ENCODE results near the gene NHLRC4. TPM values are rescaled to one million over a fixed set of nuclear protein-coding genes. Genes with fewer than 3 reads are reported as not detected.

Gene NHLRC4
- total RNA-seq, 4 donors from 2014 or later: 0.09 to 0.95 (median 0.59) TPM; not detected in 1

DNA sequence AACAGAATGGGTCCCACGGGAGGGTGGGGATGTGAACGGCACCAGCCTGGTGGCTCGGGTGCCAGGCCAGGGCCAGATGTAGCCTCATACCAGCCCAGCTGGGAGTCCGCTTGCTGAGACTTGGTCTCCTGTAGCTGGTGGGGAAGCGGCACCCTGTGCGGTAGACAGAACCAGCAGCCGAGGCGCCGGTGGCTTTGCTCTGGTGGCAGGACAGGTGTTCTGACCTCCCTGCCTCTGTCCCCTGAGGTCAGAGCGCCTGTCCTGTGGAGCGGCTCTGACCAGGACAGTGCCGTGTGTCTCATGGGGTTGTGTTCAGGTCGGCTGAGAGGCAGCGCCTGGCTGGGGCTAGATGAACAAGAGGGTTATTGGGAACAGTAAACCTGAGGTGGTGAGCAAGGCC, 43.2 kb downstream of the NHLRC4 start:
- DNase-seq: no peak
- H3K27ac ChIP-seq: no peak overlapping the region
- H3K9me3 ChIP-seq: no peaks in the 10 kb centered on the region
- H3K4me1 ChIP-seq: peaks cover 11 to 47% (median 12%) of the 10 kb centered on the region in 3 donors
- no peak overlapping the region for H3K4me3 ChIP-seq
- TF ChIP-seq, protein P1, sequence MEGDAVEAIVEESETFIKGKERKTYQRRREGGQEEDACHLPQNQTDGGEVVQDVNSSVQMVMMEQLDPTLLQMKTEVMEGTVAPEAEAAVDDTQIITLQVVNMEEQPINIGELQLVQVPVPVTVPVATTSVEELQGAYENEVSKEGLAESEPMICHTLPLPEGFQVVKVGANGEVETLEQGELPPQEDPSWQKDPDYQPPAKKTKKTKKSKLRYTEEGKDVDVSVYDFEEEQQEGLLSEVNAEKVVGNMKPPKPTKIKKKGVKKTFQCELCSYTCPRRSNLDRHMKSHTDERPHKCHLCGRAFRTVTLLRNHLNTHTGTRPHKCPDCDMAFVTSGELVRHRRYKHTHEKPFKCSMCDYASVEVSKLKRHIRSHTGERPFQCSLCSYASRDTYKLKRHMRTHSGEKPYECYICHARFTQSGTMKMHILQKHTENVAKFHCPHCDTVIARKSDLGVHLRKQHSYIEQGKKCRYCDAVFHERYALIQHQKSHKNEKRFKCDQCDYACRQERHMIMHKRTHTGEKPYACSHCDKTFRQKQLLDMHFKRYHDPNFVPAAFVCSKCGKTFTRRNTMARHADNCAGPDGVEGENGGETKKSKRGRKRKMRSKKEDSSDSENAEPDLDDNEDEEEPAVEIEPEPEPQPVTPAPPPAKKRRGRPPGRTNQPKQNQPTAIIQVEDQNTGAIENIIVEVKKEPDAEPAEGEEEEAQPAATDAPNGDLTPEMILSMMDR (IDR thresholded peaks at IDR 0.05): no peak
- TF ChIP-seq POLR2A (IDR thresholded peaks at IDR 0.05): no peak
- 86 to 89% methylated on average over 7 to 9 of the region's 14 CpGs for WGBS, 2 donors
- no peaks in the 10 kb centered on the region for H3K27me3 ChIP-seq
- intact Hi-C loops (cut with DNase I): no loop called here
- H3K36me3 ChIP-seq: peaks cover 0 to 15% (median under 1%) of the 10 kb centered on the region in 3 donors

DNA sequence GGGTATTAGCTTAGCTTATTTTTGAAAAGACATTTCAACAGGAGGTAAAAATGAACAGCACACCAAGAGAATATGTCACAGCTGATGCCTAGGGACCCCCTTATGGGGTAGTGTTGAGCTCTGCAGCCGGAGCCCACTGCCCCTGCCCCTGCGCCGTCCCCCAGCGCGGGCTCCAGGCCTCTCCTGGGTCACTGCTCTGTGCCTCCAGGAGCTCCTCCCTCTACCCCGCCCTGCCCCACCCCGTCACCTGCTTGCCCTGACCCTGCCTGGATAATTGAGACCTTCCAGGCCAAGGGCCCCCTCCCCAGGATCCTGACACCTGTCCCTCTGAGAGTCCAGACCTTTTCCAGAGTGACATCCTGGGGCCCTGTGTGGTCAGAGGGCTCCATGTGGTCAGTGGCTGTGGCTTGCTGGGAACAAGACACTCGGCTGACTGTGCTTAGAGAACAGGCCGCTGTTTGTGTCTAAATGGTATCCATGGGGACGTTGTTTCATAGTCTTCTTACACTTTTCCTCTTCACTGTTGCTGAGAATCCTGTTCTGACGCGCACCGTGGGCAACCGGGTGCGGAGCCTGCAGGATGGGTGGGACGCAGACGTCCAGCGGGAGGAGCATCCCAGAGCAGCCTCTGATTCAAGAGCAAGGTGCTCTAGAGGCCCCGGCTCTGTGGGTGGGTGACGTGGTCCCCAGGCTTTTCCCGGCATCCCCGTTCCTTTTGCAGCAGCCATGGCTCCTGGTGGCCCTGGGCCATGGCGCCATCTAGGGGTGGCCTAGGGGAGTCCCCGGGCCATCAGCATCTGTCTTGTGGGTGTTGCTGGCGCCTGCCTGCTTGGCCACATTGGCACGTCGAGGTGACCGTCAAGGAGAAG, 43.9 kb downstream of the NHLRC4 start:
- H3K27me3 ChIP-seq: no peaks in the 10 kb centered on the region
- intact Hi-C loops (cut with DNase I): no loop called here
- WGBS, 2 donors: 37 to 47% methylated on average over 4 to 15 of the region's 28 CpGs
- H3K9me3 ChIP-seq: no peaks in the 10 kb centered on the region
- no peak for DNase-seq
- no peak overlapping the region for H3K4me3 ChIP-seq
- peaks cover 11 to 47% (median 12%) of the 10 kb centered on the region in 3 donors for H3K4me1 ChIP-seq
- peak overlapping the region in 2 of 4 donors; percentile 29 to 32 for H3K27ac ChIP-seq
- H3K36me3 ChIP-seq: peaks cover 0 to 23% (median 0%) of the 10 kb centered on the region in 3 donors
- TF ChIP-seq, protein P1 (IDR thresholded peaks at IDR 0.05): peak; percentile 62 to 86 (median 71)
- no peak for TF ChIP-seq POLR2A (IDR thresholded peaks at IDR 0.05)

DNA sequence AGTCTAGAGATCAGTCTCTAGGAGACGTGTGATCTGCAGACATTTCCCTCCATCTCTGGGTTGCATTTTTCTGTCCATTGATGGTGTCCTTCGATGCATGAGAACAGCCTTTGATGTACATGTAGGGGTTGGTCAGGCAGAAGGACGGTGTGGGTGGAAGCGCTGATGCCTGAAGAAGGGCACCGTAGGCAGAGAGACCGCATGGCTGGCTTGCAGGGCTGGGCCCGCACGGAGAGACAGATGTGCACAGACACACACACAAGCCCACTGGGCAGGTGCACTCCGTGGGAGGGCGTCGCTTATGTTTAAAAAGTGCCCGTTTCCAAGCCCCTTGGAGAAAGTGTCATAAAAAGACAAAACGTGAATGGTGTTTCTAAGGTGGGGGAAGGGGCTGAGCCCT, 48.3 kb downstream of the NHLRC4 start:
- H3K4me3 ChIP-seq: no peak overlapping the region
- no peak overlapping the region for H3K27ac ChIP-seq
- H3K4me1 ChIP-seq: peaks cover 8 to 23% (median 11%) of the 10 kb centered on the region in 3 donors
- no peaks in the 10 kb centered on the region for H3K27me3 ChIP-seq
- DNase-seq: no peak
- H3K9me3 ChIP-seq: no peaks in the 10 kb centered on the region
- 77 to 87% methylated on average over 4 to 9 of the region's 13 CpGs for WGBS, 2 donors
- TF ChIP-seq, protein P1 (IDR thresholded peaks at IDR 0.05): no peak
- no peak for TF ChIP-seq POLR2A (IDR thresholded peaks at IDR 0.05)
- intact Hi-C loops (cut with DNase I): no loop called here
- peaks cover 0 to 41% (median 0%) of the 10 kb centered on the region in 3 donors for H3K36me3 ChIP-seq

DNA sequence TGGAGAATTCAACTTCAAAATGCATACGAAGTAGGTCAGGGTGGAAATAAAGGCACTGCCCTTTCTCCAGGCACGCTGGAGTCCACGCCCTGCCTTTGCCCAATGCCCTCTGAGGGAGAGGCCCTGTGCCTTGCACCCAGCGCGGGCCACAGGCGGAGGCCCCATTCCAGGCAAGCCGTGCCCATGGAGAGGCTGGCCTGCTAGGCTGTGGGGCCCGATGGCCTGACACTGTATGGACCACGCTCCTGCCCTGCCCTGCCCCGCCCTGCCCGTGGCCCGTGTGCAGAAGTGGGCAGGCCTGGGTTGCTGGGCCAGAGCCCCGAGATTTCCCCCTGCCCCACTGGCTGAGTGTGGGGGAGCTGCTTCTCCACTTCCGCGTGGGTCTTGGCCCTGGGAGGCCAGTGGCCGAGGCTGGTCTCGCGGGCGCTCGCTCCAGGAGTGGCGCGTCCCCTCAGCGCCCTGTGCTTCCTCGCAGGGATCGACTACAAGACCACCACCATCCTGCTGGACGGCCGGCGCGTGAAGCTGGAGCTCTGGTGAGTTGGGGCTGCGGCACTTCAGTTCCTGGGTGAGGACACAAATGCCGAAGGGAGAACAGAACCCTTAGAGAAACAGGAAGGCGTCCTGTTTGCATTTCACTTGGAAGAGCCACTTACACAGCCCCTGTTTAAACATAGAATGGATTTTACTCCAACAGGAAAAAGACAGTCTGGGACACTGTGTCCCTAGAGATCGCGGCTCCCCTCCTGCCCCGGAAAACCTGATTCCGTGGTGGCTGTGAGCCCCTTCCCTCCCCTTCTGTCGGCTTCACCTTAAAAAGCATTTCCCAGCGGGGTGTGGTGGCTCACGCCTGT, 50.2 kb downstream of the NHLRC4 start:
- H3K27me3 ChIP-seq: no peaks in the 10 kb centered on the region
- no peak for TF ChIP-seq POLR2A (IDR thresholded peaks at IDR 0.05)
- TF ChIP-seq, protein P1 (IDR thresholded peaks at IDR 0.05): no peak
- 92 to 95% methylated on average over 7 to 14 of the region's 39 CpGs for WGBS, 2 donors
- no peak for DNase-seq
- H3K9me3 ChIP-seq: no peaks in the 10 kb centered on the region
- intact Hi-C loops (cut with DNase I): no loop called here
- H3K36me3 ChIP-seq: peaks cover 0 to 45% (median 0%) of the 10 kb centered on the region in 3 donors
- no peak overlapping the region for H3K4me3 ChIP-seq
- H3K4me1 ChIP-seq: peaks cover 7 to 28% (median 9%) of the 10 kb centered on the region in 3 donors
- no peak overlapping the region for H3K27ac ChIP-seq
